H1 (cell line): Measurements from ENCODE around the gene CAMTA1. TPM values are rescaled to one million over a fixed set of nuclear protein-coding genes. Genes with fewer than 3 reads are reported as not detected.
A peak's percentile ranks its signal among the peaks of the same experiment; 100 is the strongest.

ENCODE experiments used
- HDAC6 ChIP-seq: IDR thresholded peaks from one replicate; pipeline ENCODE4 v1.7.1; 2012; ENCODE audit warnings: low read depth, mild to moderate bottlenecking, inconsistent platforms, low read length, moderate library complexity
- KDM1A ChIP-seq: fragments of 200-600, 300-600 bp; sonication (generic); IDR thresholded peaks from 2 replicates; pipeline ENCODE4 v1.7.1; 2016; ENCODE audit warnings: mild to moderate bottlenecking, low read length, borderline replicate concordance
- RAD21 ChIP-seq, 2 experiments: IDR thresholded peaks in 1 of 2; conservative IDR thresholded peaks in 1 of 2; 2 replicates each; pipeline ENCODE4 v1.6.1; 2011; ENCODE audit warnings: low read depth in 2 of 2, low read length in 2 of 2, improper control_type of control experiment in 1 of 2, inconsistent platforms in 1 of 2, mild to moderate bottlenecking in 1 of 2, moderate library complexity in 1 of 2
- RNF2 ChIP-seq: fragments of 200-900, 300-1000 bp; sonication (generic); IDR thresholded peaks from 2 replicates; pipeline ENCODE4 v1.7.1; 2016; ENCODE audit warnings: borderline replicate concordance, low read depth, mild to moderate bottlenecking, antibody characterized with exemption, low read length; ENCODE audit not compliant: poor library complexity, severe bottlenecking; ENCODE audit errors: missing control alignments
- RXRA ChIP-seq: IDR thresholded peaks from 2 replicates; pipeline ENCODE4 v1.6.1; 2011; ENCODE audit warnings: low read depth, mild to moderate bottlenecking, low read length, moderate library complexity; ENCODE audit not compliant: insufficient read depth
- SIN3A ChIP-seq, 2 experiments: IDR thresholded peaks in 1 of 2; conservative IDR thresholded peaks in 1 of 2; 2 replicates each; pipeline ENCODE4 v1.6.1; 2011 to 2012; ENCODE audit warnings: low read length in 2 of 2, improper control_type of control experiment in 1 of 2, low read depth in 1 of 2, mild to moderate bottlenecking in 1 of 2
- SIRT6 ChIP-seq: IDR thresholded peaks from one replicate; pipeline ENCODE4 v1.7.1; 2012; ENCODE audit warnings: low read length, inconsistent platforms
- SP1 ChIP-seq: IDR thresholded peaks from 2 replicates; pipeline ENCODE4 v1.6.1; 2011; ENCODE audit warnings: low read depth, low read length
- TAF1 ChIP-seq: IDR thresholded peaks from 2 replicates; pipeline ENCODE4 v1.6.1; 2011; ENCODE audit warnings: mild to moderate bottlenecking, low read depth, low read length
- TAF7 ChIP-seq: optimal IDR thresholded peaks from 2 replicates; pipeline ENCODE3; 2011; ENCODE audit warnings: low read depth, mild to moderate bottlenecking, inconsistent platforms, low read length, moderate library complexity, borderline replicate concordance
- polyA plus RNA-seq, 7 experiments: library from polyadenylated mRNA; depleted of rRNA in 3 of 7; stranded (reverse) in 5 of 7; unstranded in 2 of 7; fragments of >200 nt in 5 of 7; fragments of 200-250 nt in 2 of 7; gene quantifications; 1 replicate in 5 of 7; 2 replicates in 1 of 7; 4 replicates in 1 of 7; pipeline versions ENCODE4 v1.2.1 to v1.2.3, GENCODE V29; 2011 to 2013; ENCODE audit warnings: missing spikeins in 2 of 7, mixed read lengths in 2 of 7
- total RNA-seq: library from RNA; stranded (reverse); fragmentation: NEBNext Ultra II Directional; extraction: Animal tissue kit (Norgen Biotek cat#: 25700); gene quantifications from 2 replicates; pipeline ENCODE4 v1.2.1, GENCODE V29; 2021
- TF ChIP-seq, protein P1 (sequence below): fragments of 300-600 bp; sonication (generic); IDR thresholded peaks from 2 replicates; pipeline ENCODE4 v1.7.1; 2012; ENCODE audit warnings: low read length, moderate library complexity, mild to moderate bottlenecking, inconsistent platforms; ENCODE audit not compliant: insufficient replicate concordance

CAMTA1 gene
- total and polyA plus RNA-seq, 2 of the 8 experiments (the other 6 are each of a cell fraction or from before 2014, with no cell fraction given): 65.0 to 119 TPM

DNA sequence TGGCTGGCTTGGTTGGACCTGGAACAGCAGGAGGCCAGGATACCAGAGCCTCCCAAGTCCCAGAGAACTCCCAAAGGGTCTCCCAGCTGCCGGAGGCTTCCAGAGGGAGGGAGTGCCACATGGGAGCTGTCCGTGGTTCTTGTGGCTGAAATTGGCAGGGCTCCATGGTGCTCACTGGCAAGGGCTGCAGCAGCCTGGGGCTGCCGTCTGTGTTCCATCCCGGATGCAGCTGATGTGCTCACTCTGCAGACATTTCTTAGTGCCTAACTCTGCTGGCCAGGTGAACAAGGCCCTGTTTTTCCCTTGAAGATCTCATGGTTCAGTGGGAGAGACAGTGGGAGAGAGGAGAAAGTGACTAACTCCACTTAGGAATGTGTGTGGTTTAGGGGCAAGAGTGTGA, 261.1 kb downstream of the CAMTA1 start (continued):
- TF ChIP-seq TAF7 (no peak), SIRT6 (no peak), HDAC6 (no peak), RNF2 (no peak), RAD21 (IDR thresholded peaks at IDR 0.05 in 1 of 2, conservative IDR thresholded peaks at IDR 0.05 in 1 of 2; ENCODE audit: low read depth in 2 of 2, low read length in 2 of 2) (peak in 1 of 2 experiments; percentile 21; a peak in 2 of 4 replicates), RXRA (no peak), TAF1 (no peak), KDM1A (no peak), SIN3A (conservative IDR thresholded peaks at IDR 0.05 in 1 of 2, IDR thresholded peaks at IDR 0.05 in 1 of 2; ENCODE audit: low read depth in 1 of 2, low read length in 2 of 2) (peak; percentile 66 to 91; a peak in 2 of 4 replicates), SP1 (no peak)
- TF ChIP-seq, protein P1, sequence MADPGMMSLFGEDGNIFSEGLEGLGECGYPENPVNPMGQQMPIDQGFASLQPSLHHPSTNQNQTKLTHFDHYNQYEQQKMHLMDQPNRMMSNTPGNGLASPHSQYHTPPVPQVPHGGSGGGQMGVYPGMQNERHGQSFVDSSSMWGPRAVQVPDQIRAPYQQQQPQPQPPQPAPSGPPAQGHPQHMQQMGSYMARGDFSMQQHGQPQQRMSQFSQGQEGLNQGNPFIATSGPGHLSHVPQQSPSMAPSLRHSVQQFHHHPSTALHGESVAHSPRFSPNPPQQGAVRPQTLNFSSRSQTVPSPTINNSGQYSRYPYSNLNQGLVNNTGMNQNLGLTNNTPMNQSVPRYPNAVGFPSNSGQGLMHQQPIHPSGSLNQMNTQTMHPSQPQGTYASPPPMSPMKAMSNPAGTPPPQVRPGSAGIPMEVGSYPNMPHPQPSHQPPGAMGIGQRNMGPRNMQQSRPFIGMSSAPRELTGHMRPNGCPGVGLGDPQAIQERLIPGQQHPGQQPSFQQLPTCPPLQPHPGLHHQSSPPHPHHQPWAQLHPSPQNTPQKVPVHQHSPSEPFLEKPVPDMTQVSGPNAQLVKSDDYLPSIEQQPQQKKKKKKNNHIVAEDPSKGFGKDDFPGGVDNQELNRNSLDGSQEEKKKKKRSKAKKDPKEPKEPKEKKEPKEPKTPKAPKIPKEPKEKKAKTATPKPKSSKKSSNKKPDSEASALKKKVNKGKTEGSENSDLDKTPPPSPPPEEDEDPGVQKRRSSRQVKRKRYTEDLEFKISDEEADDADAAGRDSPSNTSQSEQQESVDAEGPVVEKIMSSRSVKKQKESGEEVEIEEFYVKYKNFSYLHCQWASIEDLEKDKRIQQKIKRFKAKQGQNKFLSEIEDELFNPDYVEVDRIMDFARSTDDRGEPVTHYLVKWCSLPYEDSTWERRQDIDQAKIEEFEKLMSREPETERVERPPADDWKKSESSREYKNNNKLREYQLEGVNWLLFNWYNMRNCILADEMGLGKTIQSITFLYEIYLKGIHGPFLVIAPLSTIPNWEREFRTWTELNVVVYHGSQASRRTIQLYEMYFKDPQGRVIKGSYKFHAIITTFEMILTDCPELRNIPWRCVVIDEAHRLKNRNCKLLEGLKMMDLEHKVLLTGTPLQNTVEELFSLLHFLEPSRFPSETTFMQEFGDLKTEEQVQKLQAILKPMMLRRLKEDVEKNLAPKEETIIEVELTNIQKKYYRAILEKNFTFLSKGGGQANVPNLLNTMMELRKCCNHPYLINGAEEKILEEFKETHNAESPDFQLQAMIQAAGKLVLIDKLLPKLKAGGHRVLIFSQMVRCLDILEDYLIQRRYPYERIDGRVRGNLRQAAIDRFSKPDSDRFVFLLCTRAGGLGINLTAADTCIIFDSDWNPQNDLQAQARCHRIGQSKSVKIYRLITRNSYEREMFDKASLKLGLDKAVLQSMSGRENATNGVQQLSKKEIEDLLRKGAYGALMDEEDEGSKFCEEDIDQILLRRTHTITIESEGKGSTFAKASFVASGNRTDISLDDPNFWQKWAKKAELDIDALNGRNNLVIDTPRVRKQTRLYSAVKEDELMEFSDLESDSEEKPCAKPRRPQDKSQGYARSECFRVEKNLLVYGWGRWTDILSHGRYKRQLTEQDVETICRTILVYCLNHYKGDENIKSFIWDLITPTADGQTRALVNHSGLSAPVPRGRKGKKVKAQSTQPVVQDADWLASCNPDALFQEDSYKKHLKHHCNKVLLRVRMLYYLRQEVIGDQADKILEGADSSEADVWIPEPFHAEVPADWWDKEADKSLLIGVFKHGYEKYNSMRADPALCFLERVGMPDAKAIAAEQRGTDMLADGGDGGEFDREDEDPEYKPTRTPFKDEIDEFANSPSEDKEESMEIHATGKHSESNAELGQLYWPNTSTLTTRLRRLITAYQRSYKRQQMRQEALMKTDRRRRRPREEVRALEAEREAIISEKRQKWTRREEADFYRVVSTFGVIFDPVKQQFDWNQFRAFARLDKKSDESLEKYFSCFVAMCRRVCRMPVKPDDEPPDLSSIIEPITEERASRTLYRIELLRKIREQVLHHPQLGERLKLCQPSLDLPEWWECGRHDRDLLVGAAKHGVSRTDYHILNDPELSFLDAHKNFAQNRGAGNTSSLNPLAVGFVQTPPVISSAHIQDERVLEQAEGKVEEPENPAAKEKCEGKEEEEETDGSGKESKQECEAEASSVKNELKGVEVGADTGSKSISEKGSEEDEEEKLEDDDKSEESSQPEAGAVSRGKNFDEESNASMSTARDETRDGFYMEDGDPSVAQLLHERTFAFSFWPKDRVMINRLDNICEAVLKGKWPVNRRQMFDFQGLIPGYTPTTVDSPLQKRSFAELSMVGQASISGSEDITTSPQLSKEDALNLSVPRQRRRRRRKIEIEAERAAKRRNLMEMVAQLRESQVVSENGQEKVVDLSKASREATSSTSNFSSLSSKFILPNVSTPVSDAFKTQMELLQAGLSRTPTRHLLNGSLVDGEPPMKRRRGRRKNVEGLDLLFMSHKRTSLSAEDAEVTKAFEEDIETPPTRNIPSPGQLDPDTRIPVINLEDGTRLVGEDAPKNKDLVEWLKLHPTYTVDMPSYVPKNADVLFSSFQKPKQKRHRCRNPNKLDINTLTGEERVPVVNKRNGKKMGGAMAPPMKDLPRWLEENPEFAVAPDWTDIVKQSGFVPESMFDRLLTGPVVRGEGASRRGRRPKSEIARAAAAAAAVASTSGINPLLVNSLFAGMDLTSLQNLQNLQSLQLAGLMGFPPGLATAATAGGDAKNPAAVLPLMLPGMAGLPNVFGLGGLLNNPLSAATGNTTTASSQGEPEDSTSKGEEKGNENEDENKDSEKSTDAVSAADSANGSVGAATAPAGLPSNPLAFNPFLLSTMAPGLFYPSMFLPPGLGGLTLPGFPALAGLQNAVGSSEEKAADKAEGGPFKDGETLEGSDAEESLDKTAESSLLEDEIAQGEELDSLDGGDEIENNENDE: no peak
